Progenitor cell of endocrine pancreas (in vitro differentiated cells): Measurements from ENCODE around the gene MAML3. TPM values are rescaled to one million over a fixed set of nuclear protein-coding genes. Genes with fewer than 3 reads are reported as not detected.

Experiments
- DNase-seq: peaks from one replicate; pipeline ENCODE4 v3.0.0; 2021; ENCODE audit warnings: low spot score; ENCODE audit not compliant: unreplicated experiment
- H3K27ac Mint-ChIP-seq: 2 replicates; pipeline ENCODE4 v1.8.0; 2021; ENCODE audit warnings: mild to moderate bottlenecking, moderate library complexity, mixed read lengths
- H3K27me3 Mint-ChIP-seq: 2 replicates; pipeline ENCODE4 v1.8.0; 2021; ENCODE audit warnings: mixed read lengths
- H3K36me3 Mint-ChIP-seq: 2 replicates; pipeline ENCODE4 v1.8.0; 2022; ENCODE audit warnings: mixed read lengths; ENCODE audit not compliant: insufficient read depth
- H3K4me1 Mint-ChIP-seq: 2 replicates; pipeline ENCODE4 v1.8.0; 2021; ENCODE audit warnings: low read depth, mixed read lengths
- H3K4me3 Mint-ChIP-seq: 2 replicates; pipeline ENCODE4 v1.8.0; 2021; ENCODE audit warnings: low read depth, mild to moderate bottlenecking, moderate library complexity, mixed read lengths
- H3K9me3 Mint-ChIP-seq: 2 replicates; pipeline ENCODE4 v1.8.0; 2021; ENCODE audit warnings: low read depth, mixed read lengths
- CTCF ChIP-seq: fragments of 200-600 bp; sonication (generic); IDR thresholded peaks from one replicate; pipeline ENCODE4 v1.5.0; 2021; ENCODE audit warnings: antibody characterized with exemption, mild to moderate bottlenecking; ENCODE audit not compliant: unreplicated experiment
- total RNA-seq: library from RNA; stranded (reverse); gene quantifications from 2 replicates; pipeline ENCODE4 v1.2.1, GENCODE V29; 2021

MAML3 gene
- total RNA-seq, 1 donor from 2014 or later = 48.5 TPM

- no peak overlapping the region for H3K4me3 Mint-ChIP-seq
- H3K27me3 Mint-ChIP-seq = no peaks in the 10 kb centered on the region
- TF ChIP-seq CTCF = no peak
- H3K36me3 Mint-ChIP-seq = peaks cover 5% of the 10 kb centered on the region
- no peaks in the 10 kb centered on the region for H3K9me3 Mint-ChIP-seq
- peaks cover 12% of the 10 kb centered on the region for H3K4me1 Mint-ChIP-seq
- H3K27ac Mint-ChIP-seq = peak overlapping the region; percentile 9
- no peak for DNase-seq
Observed at GRCh38 chr4:139943277-139943676, 210.7 kb downstream of the MAML3 start.

- peaks cover 5% of the 10 kb centered on the region for H3K36me3 Mint-ChIP-seq
- H3K27ac Mint-ChIP-seq = no peak overlapping the region
- no peaks in the 10 kb centered on the region for H3K27me3 Mint-ChIP-seq
Observed at GRCh38 chr4:139942241-139942640, 211.7 kb downstream of the MAML3 start.

GRCh38 chr4:139940600-139940999 is 213.4 kb downstream of the MAML3 start:
- Mint-ChIP-seq H3K9me3 (no peaks in the 10 kb centered on the region), H3K4me3 (no peak overlapping the region), H3K4me1 (peaks cover 19% of the 10 kb centered on the region), H3K36me3 (peaks cover 5% of the 10 kb centered on the region), H3K27me3 (no peaks in the 10 kb centered on the region), H3K27ac (no peak overlapping the region)
- no peak for DNase-seq
- TF ChIP-seq CTCF = no peak

More at GRCh38 chr4:139942241-139942640, 211.7 kb downstream of the MAML3 start:
- DNase-seq = no peak
- Mint-ChIP-seq H3K4me1 (peaks cover 12% of the 10 kb centered on the region), H3K4me3 (no peak overlapping the region), H3K9me3 (no peaks in the 10 kb centered on the region)
- TF ChIP-seq CTCF = no peak

- Mint-ChIP-seq H3K27me3 (no peaks in the 10 kb centered on the region), H3K9me3 (no peaks in the 10 kb centered on the region), H3K27ac (no peak overlapping the region), H3K4me3 (no peak overlapping the region), H3K36me3 (peaks cover 2% of the 10 kb centered on the region), H3K4me1 (peaks cover 17% of the 10 kb centered on the region)
- DNase-seq = no peak
- no peak for TF ChIP-seq CTCF
Observed at GRCh38 chr4:139938414-139938813, 215.6 kb downstream of the MAML3 start.

GRCh38 chr4:139935911-139936310 is 218.1 kb downstream of the MAML3 start:
- no peak overlapping the region for H3K4me3 Mint-ChIP-seq
- no peaks in the 10 kb centered on the region for H3K9me3 Mint-ChIP-seq
- TF ChIP-seq CTCF = no peak
- H3K27me3 Mint-ChIP-seq = no peaks in the 10 kb centered on the region
- H3K27ac Mint-ChIP-seq = no peak overlapping the region
- no peaks in the 10 kb centered on the region for H3K36me3 Mint-ChIP-seq
- DNase-seq = no peak
- H3K4me1 Mint-ChIP-seq = peaks cover 24% of the 10 kb centered on the region
